HG02981 (cell line): Measurements from ENCODE around the gene HOXD8.

Source experiments
- ATAC-seq: cut with Tn5 transposase; IDR thresholded peaks from one replicate; pipeline ENCODE4 v1.9.1; 2021; ENCODE audit warnings: mild to moderate bottlenecking, moderate library complexity; ENCODE audit not compliant: unreplicated experiment

HOXD8 gene

GRCh38 chr2:176114930-176115625 lies 14.4 kb upstream of the HOXD8 start:
- no peak for ATAC-seq

DNA sequence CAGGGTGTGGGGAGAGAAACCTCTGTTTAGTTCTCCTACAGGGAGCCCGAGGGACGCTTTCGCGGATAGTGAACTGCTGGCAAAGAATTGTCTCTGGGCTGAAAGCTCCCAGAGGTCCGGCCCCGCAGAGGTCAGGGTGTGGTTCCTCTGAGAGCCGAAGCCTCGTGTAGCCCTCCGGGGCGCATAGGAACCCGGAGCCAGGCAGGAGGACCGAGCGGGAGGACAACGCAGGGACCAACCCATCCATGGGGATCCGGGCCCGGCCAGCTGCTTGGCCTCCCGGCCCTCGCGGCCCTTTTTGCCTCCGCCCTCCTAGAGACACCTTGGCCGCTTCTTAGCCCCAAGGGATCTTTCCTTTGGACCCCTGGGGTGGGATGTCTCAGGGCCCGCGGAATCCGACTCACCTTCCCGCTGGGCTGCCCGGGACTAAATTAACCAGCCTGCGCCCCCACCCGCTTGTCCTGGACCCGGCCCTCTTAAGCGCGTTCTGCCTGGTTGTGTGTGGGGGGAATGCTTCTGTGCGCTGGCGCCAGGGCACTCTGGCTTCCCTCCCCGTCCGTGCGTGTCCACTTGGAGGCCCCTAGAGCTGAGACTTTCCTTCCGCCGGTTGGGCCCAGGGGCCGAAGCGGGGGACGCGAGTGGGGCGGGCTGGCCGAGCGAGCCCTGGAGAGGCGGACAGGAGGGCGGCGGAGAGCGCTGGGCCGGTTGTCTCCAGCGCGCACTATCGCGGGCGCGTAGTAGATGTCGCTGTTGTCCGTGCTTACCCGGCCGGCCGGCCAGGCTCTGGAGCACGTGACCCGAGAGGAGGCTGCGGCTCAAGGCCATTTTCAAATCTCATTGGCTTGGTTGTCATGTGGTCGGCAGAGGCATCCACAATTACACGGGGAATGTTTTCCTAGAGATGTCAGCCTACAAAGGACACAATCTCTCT lies 13.4 kb upstream of the HOXD8 start, which contains the start of gene HOXD10:
Gene HOXD10 (plus strand): TSS at position 896 of the 931 bp plus-strand sequence. CDS start 56 bp downstream, outside the sequence.
- no peak for ATAC-seq

DNA sequence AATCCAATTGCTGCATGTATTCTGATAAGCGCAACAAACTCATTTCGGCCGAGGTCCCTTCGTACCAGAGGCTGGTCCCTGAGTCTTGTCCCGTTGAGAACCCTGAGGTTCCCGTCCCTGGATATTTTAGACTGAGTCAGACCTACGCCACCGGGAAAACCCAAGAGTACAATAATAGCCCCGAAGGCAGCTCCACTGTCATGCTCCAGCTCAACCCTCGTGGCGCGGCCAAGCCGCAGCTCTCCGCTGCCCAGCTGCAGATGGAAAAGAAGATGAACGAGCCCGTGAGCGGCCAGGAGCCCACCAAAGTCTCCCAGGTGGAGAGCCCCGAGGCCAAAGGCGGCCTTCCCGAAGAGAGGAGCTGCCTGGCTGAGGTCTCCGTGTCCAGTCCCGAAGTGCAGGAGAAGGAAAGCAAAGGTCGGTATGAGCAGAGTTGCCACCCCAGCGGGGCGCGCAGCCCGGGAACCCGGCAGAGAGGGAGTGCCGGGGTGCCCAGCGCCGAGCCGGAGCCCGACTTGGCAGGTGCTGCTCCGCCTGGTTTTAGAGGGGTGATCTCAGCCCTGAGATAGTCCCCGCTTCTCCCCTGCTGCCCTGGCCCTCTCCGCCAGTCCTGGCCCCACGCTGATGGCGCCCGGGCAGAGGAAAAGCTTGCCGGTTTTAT lies 12.2 kb upstream of the HOXD8 start:
- no peak for ATAC-seq

- ATAC-seq = no peak
Observed at GRCh38 chr2:176117823-176118371, 11.6 kb upstream of the HOXD8 start.

GRCh38 chr2:176118601-176119339 lies 10.7 kb upstream of the HOXD8 start:
- no peak for ATAC-seq

DNA sequence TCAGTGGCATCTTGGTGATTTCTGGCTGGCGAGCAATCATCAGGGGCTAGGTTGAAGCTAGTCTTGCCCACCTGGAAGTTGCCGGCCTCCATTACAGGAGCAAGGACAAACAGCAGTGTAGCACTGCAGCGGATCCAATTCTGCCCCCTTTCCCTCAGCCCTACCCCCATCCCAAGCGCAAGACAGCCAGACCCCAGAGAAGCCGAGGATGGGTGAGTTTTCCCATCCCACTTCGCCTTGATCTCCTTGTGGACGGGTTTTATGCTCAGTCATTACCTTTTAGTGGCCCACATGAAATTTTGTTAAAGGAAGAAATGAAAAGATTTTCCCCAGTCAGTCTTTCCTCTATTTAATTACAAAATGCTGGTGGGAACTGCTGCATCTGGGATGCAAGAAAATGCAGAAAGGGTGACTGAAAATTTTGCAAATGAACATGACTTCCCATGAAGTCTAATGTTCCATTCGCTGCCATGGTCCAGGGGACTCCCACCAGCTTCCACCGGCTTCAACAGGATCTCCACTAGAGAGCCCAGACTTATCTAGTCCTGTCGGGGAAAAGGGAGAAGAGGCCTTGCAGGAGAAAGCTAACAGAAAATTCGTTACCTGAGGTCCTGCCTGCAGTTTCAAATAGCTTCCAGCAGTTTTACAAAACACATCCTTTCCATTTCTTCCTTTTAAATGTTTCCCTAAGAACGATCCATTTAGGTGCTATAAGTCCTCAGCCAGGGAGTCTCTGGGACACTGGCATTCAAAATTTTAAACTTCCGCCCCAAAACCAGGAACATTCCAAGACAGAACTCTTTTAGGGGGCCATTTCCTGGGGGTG lies 8.9 kb upstream of the HOXD8 start:
- no peak for ATAC-seq

DNA sequence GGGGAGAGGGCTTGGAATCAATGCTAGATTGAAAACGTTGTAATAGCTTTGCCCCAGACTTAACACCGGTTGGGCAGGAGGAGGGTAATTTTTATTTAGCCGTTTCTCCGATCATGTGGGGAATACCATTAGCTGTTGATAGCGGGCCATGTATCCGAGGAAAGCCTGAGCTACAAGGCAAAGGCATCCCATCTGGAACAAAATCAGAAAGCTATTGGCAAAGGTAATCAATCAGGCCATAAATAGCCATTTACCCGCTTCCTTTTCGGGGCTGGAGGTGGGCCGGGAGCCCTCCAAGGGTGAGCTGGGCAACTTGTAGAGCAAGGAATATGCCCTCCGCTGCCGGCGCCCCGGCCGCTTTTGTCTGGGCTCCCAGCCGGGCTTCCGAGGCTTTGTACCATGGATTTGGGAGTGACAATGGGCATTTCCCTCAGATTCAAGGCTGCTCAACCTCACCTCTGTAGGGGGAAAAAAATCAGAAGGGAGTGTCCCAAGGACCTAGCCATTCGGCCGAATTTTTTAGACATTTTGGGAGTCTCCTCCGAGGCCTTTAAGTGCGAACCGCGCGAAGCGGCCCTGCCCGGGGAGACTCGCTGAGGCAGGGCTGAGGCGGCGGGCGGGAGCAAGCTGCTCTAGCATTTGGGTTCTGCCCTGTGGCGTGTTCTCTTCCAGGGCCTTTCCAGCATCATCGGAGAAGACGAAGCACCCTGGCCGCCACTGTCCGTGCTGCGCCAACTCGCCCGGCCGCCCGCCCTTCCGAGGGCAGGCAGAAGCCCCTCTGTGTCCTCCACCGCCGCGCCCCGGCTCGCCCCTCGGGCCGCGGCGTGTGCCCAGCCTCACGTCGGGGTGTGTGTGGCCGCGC lies 8.1 kb upstream of the HOXD8 start:
- no peak for ATAC-seq

- ATAC-seq = no peak
Observed at GRCh38 chr2:176122052-176122682, 7.3 kb upstream of the HOXD8 start.

DNA sequence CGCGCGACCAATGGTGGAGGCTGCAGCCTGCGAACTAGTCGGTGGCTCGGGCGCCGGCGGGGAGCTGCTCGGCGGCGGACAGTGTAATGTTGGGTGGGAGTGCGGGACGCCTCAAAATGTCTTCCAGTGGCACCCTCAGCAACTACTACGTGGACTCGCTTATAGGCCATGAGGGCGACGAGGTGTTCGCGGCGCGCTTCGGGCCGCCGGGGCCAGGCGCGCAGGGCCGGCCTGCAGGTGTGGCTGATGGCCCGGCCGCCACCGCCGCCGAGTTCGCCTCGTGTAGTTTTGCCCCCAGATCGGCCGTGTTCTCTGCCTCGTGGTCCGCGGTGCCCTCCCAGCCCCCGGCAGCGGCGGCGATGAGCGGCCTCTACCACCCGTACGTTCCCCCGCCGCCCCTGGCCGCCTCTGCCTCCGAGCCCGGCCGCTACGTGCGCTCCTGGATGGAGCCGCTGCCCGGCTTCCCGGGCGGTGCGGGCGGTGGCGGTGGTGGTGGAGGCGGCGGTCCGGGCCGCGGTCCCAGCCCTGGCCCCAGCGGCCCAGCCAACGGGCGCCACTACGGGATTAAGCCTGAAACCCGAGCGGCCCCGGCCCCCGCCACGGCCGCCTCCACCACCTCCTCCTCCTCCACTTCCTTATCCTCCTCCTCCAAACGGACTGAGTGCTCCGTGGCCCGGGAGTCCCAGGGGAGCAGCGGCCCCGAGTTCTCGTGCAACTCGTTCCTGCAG lies 6.7 kb upstream of the HOXD8 start, which contains the start of gene HOXD9:
Gene HOXD9 (plus strand): TSS at position 37 of the 728 bp plus-strand sequence. CDS start 50 bp downstream, at position 87.
- ATAC-seq = no peak

DNA sequence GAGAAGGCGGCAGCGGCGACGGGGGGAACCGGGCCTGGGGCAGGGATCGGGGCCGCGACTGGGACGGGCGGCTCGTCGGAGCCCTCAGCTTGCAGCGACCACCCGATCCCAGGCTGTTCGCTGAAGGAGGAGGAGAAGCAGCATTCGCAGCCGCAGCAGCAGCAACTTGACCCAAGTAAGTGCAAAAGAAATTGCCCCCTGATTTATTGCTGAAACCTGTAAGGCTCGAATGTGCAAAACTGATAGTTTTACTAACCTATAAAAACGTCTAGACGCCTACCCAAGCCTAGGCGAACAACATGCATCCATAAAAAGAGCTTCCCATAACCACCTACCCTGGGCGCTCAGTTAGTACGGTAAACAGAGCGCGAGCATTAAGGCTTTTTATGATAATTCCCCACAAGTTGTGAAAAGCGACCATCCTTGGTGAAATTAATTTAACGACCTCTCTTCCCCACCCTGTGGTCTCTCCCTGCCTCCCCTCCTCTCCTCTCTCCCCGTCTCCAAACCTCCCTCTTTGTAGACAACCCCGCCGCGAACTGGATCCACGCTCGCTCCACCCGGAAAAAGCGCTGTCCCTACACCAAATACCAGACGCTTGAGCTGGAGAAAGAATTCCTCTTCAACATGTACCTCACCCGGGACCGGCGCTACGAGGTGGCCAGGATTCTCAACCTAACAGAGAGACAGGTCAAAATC lies 5.9 kb upstream of the HOXD8 start:
- no peak for ATAC-seq

DNA sequence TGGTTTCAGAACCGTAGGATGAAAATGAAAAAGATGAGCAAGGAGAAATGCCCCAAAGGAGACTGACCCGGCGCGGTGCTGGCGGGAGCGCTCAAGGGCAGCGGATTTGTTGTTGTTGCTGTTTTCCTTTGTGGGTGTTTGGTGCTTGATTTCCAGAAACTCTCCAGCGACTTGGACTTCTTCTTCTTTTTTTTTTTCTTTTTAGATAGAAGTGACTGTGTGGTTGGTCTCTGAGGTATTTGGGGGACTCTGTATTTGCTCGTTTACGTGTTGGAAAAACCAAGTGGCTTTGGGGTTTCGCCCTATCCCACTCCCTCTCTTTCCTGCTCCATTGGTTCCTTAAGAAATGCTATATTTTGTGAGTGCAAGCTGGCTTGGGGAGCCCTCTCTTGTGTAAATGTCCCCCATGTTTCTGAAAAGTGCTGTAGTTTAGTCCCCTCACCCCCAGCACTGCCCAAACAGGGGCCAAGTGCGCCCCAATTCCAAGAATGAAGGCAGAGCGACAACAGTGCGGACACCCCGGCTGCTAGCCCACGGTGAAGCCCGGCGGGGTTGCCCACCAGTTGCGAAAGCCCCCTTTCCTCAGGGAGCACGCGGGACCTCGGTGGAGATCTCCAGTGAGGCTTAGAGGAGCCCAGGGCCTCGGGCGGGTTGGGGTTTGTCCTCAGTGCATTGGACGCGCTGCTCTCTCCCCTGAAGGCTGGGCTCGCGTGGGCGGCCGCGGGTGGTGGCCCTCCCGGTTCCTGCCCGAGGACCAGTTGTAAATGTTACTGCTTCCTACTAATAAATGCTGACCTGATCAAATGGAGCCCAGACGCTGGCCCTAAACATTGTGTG lies 5.2 kb upstream of the HOXD8 start:
- no peak for ATAC-seq

GRCh38 chr2:176124947-176125771 lies 4.3 kb upstream of the HOXD8 start:
- no peak for ATAC-seq

DNA sequence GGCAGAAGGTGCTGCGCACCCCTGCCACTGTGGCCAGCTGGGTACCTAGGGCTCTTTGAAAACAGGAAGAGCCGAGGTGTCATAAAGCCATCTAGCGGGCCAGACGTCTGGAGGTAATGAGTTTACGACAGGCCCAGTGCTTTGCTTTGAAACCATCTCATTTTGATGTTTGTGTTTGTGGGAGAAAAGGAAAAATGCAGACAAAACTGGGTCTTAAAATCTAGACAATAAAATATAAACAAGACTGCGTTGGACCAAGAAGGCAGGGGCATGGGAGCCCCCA lies 3.8 kb upstream of the HOXD8 start:
- no peak for ATAC-seq

- no peak for ATAC-seq
Observed at GRCh38 chr2:176126929-176127773, 2.4 kb upstream of the HOXD8 start.

DNA sequence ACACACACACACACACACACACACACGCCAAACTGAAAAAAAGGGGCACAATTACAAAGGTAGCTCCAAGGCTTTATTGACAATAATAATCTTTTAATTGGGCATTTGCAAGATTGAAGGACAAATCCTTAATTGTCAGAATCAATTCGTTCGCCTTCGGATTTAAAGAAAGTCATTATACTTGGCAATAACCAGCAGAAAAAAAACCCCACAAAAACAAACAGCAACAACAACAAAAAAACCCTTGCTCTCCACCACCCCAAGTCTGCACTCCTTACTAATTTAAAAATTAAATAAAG lies 1.8 kb upstream of the HOXD8 start:
- no peak for ATAC-seq
